Measurements from ENCODE around the gene NIF3L1.

GRCh38 chr2:200877443-200877842 is 11.7 kb upstream of the NIF3L1 start:
- TF ChIP-seq MAX (IDR thresholded peaks at IDR 0.05) (no peak), TAF1 (IDR thresholded peaks at IDR 0.05; ENCODE audit: low read depth) (no peak), FOXM1 (IDR thresholded peaks at IDR 0.05; ENCODE audit: borderline replicate concordance, low read depth) (no peak), EP300 (IDR thresholded peaks at IDR 0.05; ENCODE audit: borderline replicate concordance) (no peak)

Measured in Ishikawa (cell line).